Sigmoid colon (tissue), 7 donors: Measurements from ENCODE around the gene CSDE1. TPM values are rescaled to one million over a fixed set of nuclear protein-coding genes. Genes with fewer than 3 reads are reported as not detected.

Source experiments
- DNase-seq: peaks from one replicate; pipeline ENCODE4 v3.0.0-alpha.2; 2019
- H3K27ac ChIP-seq, 4 donors: fragments of 200-600 bp; sonication (generic); one replicate each; pipeline ENCODE4 v1.5.1; 2016 to 2019; ENCODE audit warnings: mild to moderate bottlenecking in 1 of 4
- H3K27me3 ChIP-seq, 3 donors: fragments of 200-600 bp; sonication (generic); one replicate each; pipeline ENCODE4 v1.5.1; 2019; ENCODE audit warnings: mild to moderate bottlenecking in 1 of 3
- H3K36me3 ChIP-seq, 4 donors: fragments of 200-600 bp; sonication (generic); one replicate each; pipeline ENCODE4 v1.5.1; 2016 to 2019
- H3K4me1 ChIP-seq, 4 donors: fragments of 200-600 bp; sonication (generic); one replicate each; pipeline ENCODE4 v1.5.1; 2017 to 2019
- H3K4me3 ChIP-seq, 4 donors: fragments of 200-600 bp; sonication (generic); one replicate each; pipeline ENCODE4 v1.5.1; 2017 to 2019; ENCODE audit warnings: mild to moderate bottlenecking in 2 of 4, moderate library complexity in 1 of 4
- H3K9me3 ChIP-seq, 4 donors: fragments of 200-600 bp in 3 of 4; sonication (generic) in 3 of 4; one replicate each; pipeline versions ENCODE4 v1.5.1 to v1.6.1; 2013 to 2019
- EP300 ChIP-seq, 4 donors: sonication (generic); formaldehyde crosslinking; IDR thresholded peaks; one replicate each; pipeline ENCODE4 v1.6.1; 2017; ENCODE audit warnings: antibody characterized with exemption in 4 of 4
- POLR2A ChIP-seq, 2 donors: fragments of 450-650 bp; IDR thresholded peaks; one replicate each; pipeline ENCODE4 v1.6.1; 2016; ENCODE audit warnings: antibody characterized with exemption in 2 of 2, mild to moderate bottlenecking in 2 of 2, moderate library complexity in 2 of 2
- POLR2AphosphoS5 ChIP-seq, 4 donors: sonication (generic); formaldehyde crosslinking; IDR thresholded peaks; one replicate each; pipeline ENCODE4 v1.6.1; 2017; ENCODE audit warnings: antibody characterized with exemption in 4 of 4
- WGBS, 2 donors: extraction: QIAGEN DNeasy Blood & Tissue Kit; methylation state at CpG; one replicate each; pipeline ENCODE4 v1.1.7; 2013; 5-methylcytosine and 5-hydroxymethylcytosine counted together
- intact Hi-C: fragments of 100-400 bp; cut with DNase I; formaldehyde crosslinking; loops from one replicate; pipeline ENCODE4 v1.15.1; 2023
- polyA plus RNA-seq, 3 donors: library from polyadenylated mRNA; stranded (reverse); fragments of 200-250 nt; gene quantifications; one replicate each; pipeline ENCODE4 v1.2.3, GENCODE V29; 2013
- total RNA-seq, 4 donors: library from RNA; depleted of rRNA; stranded (reverse); fragments of >200 nt; gene quantifications; one replicate each; pipeline ENCODE4 v1.1.0, GENCODE V29; 2016
- TF ChIP-seq, protein P1 (sequence below), 4 experiments: fragments of 450-650 bp in 3 of 4; fragments of 200-600 bp in 1 of 4; IDR thresholded peaks; one replicate each; pipeline ENCODE4 v1.5.1; 2016 to 2019; ENCODE audit warnings: antibody characterized with exemption in 4 of 4, mild to moderate bottlenecking in 3 of 4, moderate library complexity in 2 of 4
- donor health status: healthy with polysubstance abuse.
- donor health status: Bipolar disorder and iron deficiency.
- donor health status: healthy.

Gene CSDE1
- total and polyA plus RNA-seq, 7 donors = 167 to 2,762 (median 1,738) TPM

DNA sequence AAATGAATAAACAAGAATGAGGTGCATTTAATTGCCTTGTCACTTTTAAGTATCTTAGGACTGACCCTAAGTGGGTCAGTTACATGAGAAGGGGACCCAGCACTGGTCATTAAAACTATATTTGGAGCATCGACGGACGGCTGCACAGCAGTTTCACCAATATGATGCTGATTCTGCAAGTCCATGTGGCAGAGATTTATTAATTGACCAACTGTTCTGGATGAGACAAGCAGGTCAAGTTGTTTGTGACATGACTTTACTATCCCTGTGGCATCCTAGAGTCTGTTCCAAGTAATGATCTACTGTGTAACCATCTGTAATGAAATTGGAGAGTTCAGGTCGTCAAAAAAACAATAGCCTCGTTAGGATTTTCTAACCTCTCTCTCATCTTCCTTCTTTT is 71.9 kb downstream of the CSDE1 start:
- TF ChIP-seq POLR2AphosphoS5 (IDR thresholded peaks at IDR 0.05) = no peak
- TF ChIP-seq POLR2A (IDR thresholded peaks at IDR 0.05) = no peak
- TF ChIP-seq, protein P1, sequence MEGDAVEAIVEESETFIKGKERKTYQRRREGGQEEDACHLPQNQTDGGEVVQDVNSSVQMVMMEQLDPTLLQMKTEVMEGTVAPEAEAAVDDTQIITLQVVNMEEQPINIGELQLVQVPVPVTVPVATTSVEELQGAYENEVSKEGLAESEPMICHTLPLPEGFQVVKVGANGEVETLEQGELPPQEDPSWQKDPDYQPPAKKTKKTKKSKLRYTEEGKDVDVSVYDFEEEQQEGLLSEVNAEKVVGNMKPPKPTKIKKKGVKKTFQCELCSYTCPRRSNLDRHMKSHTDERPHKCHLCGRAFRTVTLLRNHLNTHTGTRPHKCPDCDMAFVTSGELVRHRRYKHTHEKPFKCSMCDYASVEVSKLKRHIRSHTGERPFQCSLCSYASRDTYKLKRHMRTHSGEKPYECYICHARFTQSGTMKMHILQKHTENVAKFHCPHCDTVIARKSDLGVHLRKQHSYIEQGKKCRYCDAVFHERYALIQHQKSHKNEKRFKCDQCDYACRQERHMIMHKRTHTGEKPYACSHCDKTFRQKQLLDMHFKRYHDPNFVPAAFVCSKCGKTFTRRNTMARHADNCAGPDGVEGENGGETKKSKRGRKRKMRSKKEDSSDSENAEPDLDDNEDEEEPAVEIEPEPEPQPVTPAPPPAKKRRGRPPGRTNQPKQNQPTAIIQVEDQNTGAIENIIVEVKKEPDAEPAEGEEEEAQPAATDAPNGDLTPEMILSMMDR (IDR thresholded peaks at IDR 0.05) = no peak
- no peak for TF ChIP-seq EP300 (IDR thresholded peaks at IDR 0.05)
- Histone ChIP-seq H3K9me3 (no peaks in the 10 kb centered on the region), H3K4me3 (no peak overlapping the region), H3K27me3 (no peaks in the 10 kb centered on the region), H3K36me3 (no peaks in the 10 kb centered on the region), H3K4me1 (no peaks in the 10 kb centered on the region), H3K27ac (no peak overlapping the region)
- no peak for DNase-seq
- intact Hi-C loops = no loop called here
- WGBS, 2 donors = 80 to 85% methylated on average over 5 of the region's 5 CpGs

DNA sequence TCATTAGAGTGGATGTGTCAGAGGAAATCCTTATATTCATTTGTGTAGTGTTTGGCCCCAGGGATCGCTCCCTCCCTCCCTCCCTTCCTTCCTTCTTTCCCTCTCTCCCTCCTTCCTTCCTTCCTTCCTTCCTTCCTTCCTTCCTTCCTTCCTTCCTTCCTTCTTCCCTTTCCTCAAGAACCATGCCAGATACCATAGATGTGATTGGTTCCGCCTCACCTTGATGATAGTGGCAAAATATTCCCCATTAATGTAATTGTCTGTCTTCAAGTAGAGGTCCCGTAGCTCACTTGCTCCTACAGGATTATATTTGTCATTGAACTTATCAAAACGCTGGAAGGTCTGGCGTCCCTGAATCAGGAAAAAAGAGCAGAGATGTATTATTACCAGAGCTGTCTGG is 80.1 kb downstream of the CSDE1 start:
- DNase-seq = no peak
- Histone ChIP-seq H3K27me3 (no peaks in the 10 kb centered on the region), H3K27ac (no peak overlapping the region), H3K4me1 (no peaks in the 10 kb centered on the region), H3K9me3 (no peaks in the 10 kb centered on the region), H3K4me3 (no peak overlapping the region), H3K36me3 (no peaks in the 10 kb centered on the region)
- no peak for TF ChIP-seq POLR2AphosphoS5 (IDR thresholded peaks at IDR 0.05)
- TF ChIP-seq POLR2A (IDR thresholded peaks at IDR 0.05) = no peak
- TF ChIP-seq EP300 (IDR thresholded peaks at IDR 0.05) = no peak
- TF ChIP-seq, protein P1 (IDR thresholded peaks at IDR 0.05) = no peak
- intact Hi-C loops = no loop called here
- 86 to 91% methylated on average over 5 of the region's 5 CpGs for WGBS, 2 donors

DNA sequence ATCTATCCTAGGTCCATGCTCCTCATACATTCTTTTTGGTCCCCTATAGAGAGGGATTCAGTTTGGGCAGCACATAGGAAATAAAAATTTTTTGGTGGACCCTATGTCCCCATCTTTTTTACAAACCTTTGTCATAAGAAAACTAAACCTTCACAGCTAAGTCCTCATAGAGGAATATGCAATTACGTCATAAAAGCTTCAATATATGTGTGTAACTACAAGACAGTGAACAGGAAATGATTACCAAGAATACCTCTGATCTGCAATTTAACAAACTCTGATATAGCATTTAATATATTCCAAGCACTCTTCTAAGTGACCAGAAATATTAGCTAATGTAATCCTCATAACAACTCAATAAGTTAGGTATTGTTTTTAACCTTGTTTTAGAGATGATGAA is 81.7 kb downstream of the CSDE1 start:
- Histone ChIP-seq H3K36me3 (no peaks in the 10 kb centered on the region), H3K4me1 (no peaks in the 10 kb centered on the region), H3K4me3 (no peak overlapping the region), H3K9me3 (no peaks in the 10 kb centered on the region), H3K27ac (no peak overlapping the region), H3K27me3 (no peaks in the 10 kb centered on the region)
- 75 to 93% methylated on average over 1 of the region's 1 CpG for WGBS, 2 donors
- intact Hi-C loops = no loop called here
- TF ChIP-seq POLR2AphosphoS5 (IDR thresholded peaks at IDR 0.05) (no peak), POLR2A (IDR thresholded peaks at IDR 0.05) (no peak), EP300 (IDR thresholded peaks at IDR 0.05) (no peak)
- TF ChIP-seq, protein P1 (IDR thresholded peaks at IDR 0.05) = no peak
- DNase-seq = no peak

DNA sequence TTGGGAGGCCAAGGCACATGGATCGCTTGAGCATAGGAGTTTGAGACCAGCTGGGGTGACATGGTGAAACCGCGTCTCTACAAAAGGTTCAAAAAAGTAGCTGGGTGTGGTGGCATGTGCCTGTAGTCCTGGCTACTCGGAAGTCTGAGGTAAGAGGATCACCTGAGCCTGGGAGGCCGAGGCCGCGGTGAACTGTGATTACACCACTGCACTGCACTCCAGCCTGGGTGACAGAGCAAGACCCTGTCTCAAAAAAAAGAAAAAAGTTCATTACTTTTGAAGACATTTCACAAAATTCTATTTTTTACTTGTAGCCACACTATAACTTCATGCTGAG is 85.9 kb downstream of the CSDE1 start:
- 55 to 84% methylated on average over 7 of the region's 7 CpGs for WGBS, 2 donors
- H3K9me3 ChIP-seq = no peaks in the 10 kb centered on the region
- no peak overlapping the region for H3K27ac ChIP-seq
- no peaks in the 10 kb centered on the region for H3K36me3 ChIP-seq
- TF ChIP-seq, protein P1 (IDR thresholded peaks at IDR 0.05) = no peak
- TF ChIP-seq POLR2AphosphoS5 (IDR thresholded peaks at IDR 0.05) = no peak
- TF ChIP-seq POLR2A (IDR thresholded peaks at IDR 0.05) = no peak
- no peak for TF ChIP-seq EP300 (IDR thresholded peaks at IDR 0.05)
- no peak overlapping the region for H3K4me3 ChIP-seq
- H3K4me1 ChIP-seq = peaks cover 0 to 16% (median 7%) of the 10 kb centered on the region in 4 donors
- intact Hi-C loops = loop anchor here (2.0 kb wide), 1 partner anchor 91 kb away; the partner anchor contains the start of gene BCAS2
- H3K27me3 ChIP-seq = no peaks in the 10 kb centered on the region
- DNase-seq = no peak
